GM12878 (cell line): ENCODE results near the gene UMOD. TPM values are rescaled to one million over a fixed set of nuclear protein-coding genes. Genes with fewer than 3 reads are reported as not detected.

Experiments
- ATAC-seq: fragments of 200-7000 bp; cut with Tn5 transposase; 3 replicates; pipeline ENCODE4 v1.9.1; 2020; ENCODE audit warnings: mild to moderate bottlenecking, moderate library complexity
- BruUV-seq: library from RNA; stranded (reverse); fragments of 400-500 nt; replicated peaks from 2 replicates; lab custom pipeline; 2021; lab: Mats Ljungman, UMichigan
- CTCF ChIA-PET: fragments of 300-600 bp; sonication (Branson Sonifier 250); formaldehyde crosslinking; extraction: SDS; loops from one replicate; lab custom pipeline; 2021; ENCODE audit warnings: inconsistent platforms; lab: Yijun Ruan, JAX
- POLR2A ChIA-PET: fragments of 350-600 bp; formaldehyde crosslinking; extraction: SDS; loops from one replicate; lab custom pipeline; 2021; ENCODE audit warnings: inconsistent platforms; lab: Charles Lee
- RAD21 ChIA-PET: fragments of 300-600 bp; sonication (Branson Sonifier 250); formaldehyde crosslinking; loops from one replicate; lab custom pipeline; 2023; ENCODE audit warnings: antibody characterized with exemption; ENCODE audit not compliant: unreplicated experiment; lab: Charles Lee
- SMC1A ChIA-PET: fragments of 300-600 bp; sonication (Branson Sonifier 250); formaldehyde crosslinking; loops from one replicate; lab custom pipeline; 2023; ENCODE audit not compliant: unreplicated experiment, uncharacterized antibody; lab: Charles Lee
- DNase-seq: peaks from one replicate; pipeline ENCODE4 v3.0.0-alpha.2; 2011; ENCODE audit warnings: low read depth, low spot score
- FAIRE-seq: peaks from 3 replicates; lab custom pipeline; 2011; peaks lifted over from hg19 to GRCh38; lab: Jason Lieb, UNC
- H2AFZ ChIP-seq: 2 replicates; pipeline ENCODE4 v1.6.0; 2011; ENCODE audit warnings: low read depth, low read length, control low read depth; ENCODE audit not compliant: control insufficient read depth
- H3K27ac ChIP-seq: 2 replicates; pipeline ENCODE4 v1.5.1; 2011; ENCODE audit warnings: control low read depth; ENCODE audit not compliant: control insufficient read depth, insufficient read depth
- H3K27me3 ChIP-seq, 2 experiments: replicated peaks in 1 of 2; 2 replicates each; pipeline versions ENCODE4 v1.6.0 to v1.6.1; 2011; ENCODE audit warnings: low read length in 1 of 2; ENCODE audit not compliant: control insufficient read depth in 2 of 2, insufficient read depth in 2 of 2
- H3K36me3 ChIP-seq, 2 experiments: 2 replicates each; pipeline ENCODE4 v1.5.1; 2011; ENCODE audit warnings: low read length in 1 of 2; ENCODE audit not compliant: control insufficient read depth in 2 of 2, insufficient read depth in 2 of 2
- H3K4me1 ChIP-seq: 2 replicates; pipeline ENCODE4 v1.6.1; 2011; ENCODE audit warnings: mild to moderate bottlenecking, low read length, moderate library complexity, mixed read lengths; ENCODE audit not compliant: control insufficient read depth, insufficient read depth
- H3K4me2 ChIP-seq: 2 replicates; pipeline ENCODE4 v1.6.0; 2011; ENCODE audit warnings: control low read depth; ENCODE audit not compliant: control insufficient read depth, insufficient read depth
- H3K4me3 ChIP-seq: fragments of 200-600 bp; sonication (generic); 2 replicates; pipeline ENCODE4 v1.5.1; 2016
- H3K79me2 ChIP-seq: 2 replicates; pipeline ENCODE4 v1.6.0; 2011; ENCODE audit warnings: low read length; ENCODE audit not compliant: control insufficient read depth, insufficient read depth
- H3K9ac ChIP-seq: 2 replicates; pipeline ENCODE4 v1.8.0; 2011; ENCODE audit warnings: low read length, control low read depth, mixed read lengths; ENCODE audit not compliant: control insufficient read depth, insufficient read depth
- H3K9me3 ChIP-seq: replicated peaks from 3 replicates; pipeline ENCODE4 v1.5.1; 2011; ENCODE audit warnings: mild to moderate bottlenecking, low read length; ENCODE audit not compliant: control insufficient read depth, insufficient read depth
- H4K20me1 ChIP-seq: 2 replicates; pipeline ENCODE4 v1.6.0; 2011; ENCODE audit not compliant: control insufficient read depth, insufficient read depth
- ATF3 ChIP-seq: IDR thresholded peaks from 2 replicates; pipeline ENCODE4 v1.6.1; 2011; ENCODE audit warnings: low read depth, mild to moderate bottlenecking, low read length, moderate library complexity, borderline replicate concordance; ENCODE audit errors: extremely low read depth
- CBFB ChIP-seq: IDR thresholded peaks from 2 replicates; pipeline ENCODE4 v1.6.1; 2016; ENCODE audit warnings: antibody characterized with exemption, low read depth
- ETV6 ChIP-seq, 2 experiments: fragments of 450-650 bp in 1 of 2; IDR thresholded peaks in 1 of 2; conservative IDR thresholded peaks in 1 of 2; 2 replicates each; pipeline ENCODE4 v1.6.1; 2014; ENCODE audit warnings: antibody characterized with exemption in 1 of 2, borderline replicate concordance in 1 of 2, low read depth in 1 of 2, mild to moderate bottlenecking in 1 of 2, moderate library complexity in 1 of 2
- HDGF ChIP-seq: fragments of 450-650 bp; IDR thresholded peaks from 2 replicates; pipeline ENCODE4 v1.6.1; 2016; ENCODE audit warnings: antibody characterized with exemption
- SKIL ChIP-seq: fragments of 450-650 bp; IDR thresholded peaks from 2 replicates; pipeline ENCODE4 v1.6.1; 2017; ENCODE audit warnings: mild to moderate bottlenecking, low read depth, inconsistent platforms; ENCODE audit not compliant: poor library complexity, severe bottlenecking
- SREBF2 ChIP-seq: IDR thresholded peaks from 2 replicates; pipeline ENCODE4 v1.6.1; 2012; ENCODE audit warnings: mild to moderate bottlenecking, low read length
- STAT1 ChIP-seq: fragments of 450-650 bp; conservative IDR thresholded peaks from 2 replicates; pipeline ENCODE4 v1.6.1; 2014; ENCODE audit warnings: antibody characterized with exemption, mild to moderate bottlenecking
- WRNIP1 ChIP-seq: IDR thresholded peaks from 2 replicates; pipeline ENCODE4 v1.6.1; 2011; ENCODE audit warnings: low read depth, low read length, improper control_type of control experiment, borderline replicate concordance
- ZZZ3 ChIP-seq: IDR thresholded peaks from 2 replicates; pipeline ENCODE4 v1.6.1; 2011; ENCODE audit warnings: low read depth; ENCODE audit not compliant: control insufficient read depth, insufficient read length
- WGBS: methylation state at CpG from one replicate; pipeline ENCODE4 v1.1.6; 2016; ENCODE audit warnings: low lambda C conversion rate; ENCODE audit not compliant: insufficient replicate concordance, insufficient coverage; ENCODE audit errors: missing lambda C conversion rate; 5-methylcytosine and 5-hydroxymethylcytosine counted together
- in situ Hi-C: fragments of 300-500 bp; cut with MboI; formaldehyde crosslinking; loops from 9 replicates; pipeline ENCODE4 v1.14.3; 2018; ENCODE audit warnings: mixed read lengths
- intact Hi-C: fragments of 100-400 bp; cut with micrococcal nuclease; formaldehyde crosslinking; loops from one replicate; pipeline ENCODE4 v1.14.2; 2022; ENCODE audit not compliant: unreplicated experiment
- polyA plus RNA-seq, 11 experiments: library from polyadenylated mRNA; depleted of rRNA in 4 of 11; unstranded in 6 of 11; stranded (reverse) in 5 of 11; fragments of >200 nt; fragmentation: Nextera tagmentation in 4 of 11; fragmentation: Illumina TruSeq in 1 of 11; extraction: Ambion mirVana in 4 of 11; extraction: Trizol in 1 of 11; gene quantifications; 1 replicate in 1 of 11; 2 replicates in 10 of 11; pipeline versions ENCODE4 v1.2.1 to v1.2.3, GENCODE V29; 2011 to 2016; ENCODE audit warnings: inconsistent platforms in 2 of 11, missing spikeins in 2 of 11, low read depth in 1 of 11
- total RNA-seq, 4 experiments: library from RNA; depleted of rRNA in 3 of 4; stranded (reverse); fragments of >200 nt in 3 of 4; fragmentation: Illumina TruSeq in 1 of 4; extraction: Trizol in 1 of 4; gene quantifications; 2 replicates each; pipeline versions ENCODE4 v1.2.1 to v1.2.3, GENCODE V29; 2013 to 2021

The UMOD gene
- total and polyA plus RNA-seq, 10 of the 15 experiments (the other 5 are each of a cell fraction or from before 2014, with no cell fraction given): not detected

- CTCF ChIA-PET: no interaction called here
- H3K27me3 ChIP-seq: no peaks in the 10 kb centered on the region; a peak in 1 of 4 replicates
- H3K27ac ChIP-seq: no peak within 1 kb of the TSS
- DNase-seq: no peak
- no peaks in the 10 kb centered on the region for H3K4me1 ChIP-seq
- no peak for FAIRE-seq
- H3K9ac ChIP-seq: no peak within 1 kb of the TSS
- H3K36me3 ChIP-seq: no peaks in the 10 kb centered on the region
- no peak within 1 kb of the TSS for H2AFZ ChIP-seq
- TF ChIP-seq CBFB (no peak), HDGF (no peak), SREBF2 (no peak), ATF3 (no peak), STAT1 (no peak), ETV6 (conservative IDR thresholded peaks at IDR 0.05 in 1 of 2, IDR thresholded peaks at IDR 0.05 in 1 of 2; ENCODE audit: borderline replicate concordance in 1 of 2, low read depth in 1 of 2) (no peak), SKIL (no peak), WRNIP1 (no peak), ZZZ3 (no peak)
- TF ChIP-seq, all 136 proteins: peak for 0
- H3K9me3 ChIP-seq: no peaks in the 10 kb centered on the region
- no TSS peak for BruUV-seq
- no peaks in the 10 kb centered on the region for H4K20me1 ChIP-seq
- no peak within 1 kb of the TSS for H3K4me2 ChIP-seq
- no peak within 1 kb of the TSS for H3K4me3 ChIP-seq
- WGBS: 19% methylated on average over 7 of the region's 7 CpGs
- no peaks in the 10 kb centered on the region for H3K79me2 ChIP-seq
- ChIA-PET RAD21 (no interaction called here), SMC1A (no interaction called here), POLR2A (no interaction called here)
- intact Hi-C loops (no loop called here), in situ Hi-C loops (no loop called here)
- ATAC-seq: no peak
Observed at GRCh38 chr16:20327444-20328041, 25.0 kb downstream of the UMOD start, which contains the start of gene GP2. Gene GP2, minus strand, starts transcription at chr16:20327513. Its CDS starts 1,082 bp downstream, at chr16:20326431.
